WTC11 (cell line): ENCODE results near the gene WWC1. TPM values are rescaled to one million over a fixed set of nuclear protein-coding genes. Genes with fewer than 3 reads are reported as not detected.

ENCODE experiments used
- ATAC-seq: fragments of 200-7000 bp; cut with Tn5 transposase; 2 replicates; pipeline ENCODE4 v1.10.0; 2021; ENCODE audit warnings: mild to moderate bottlenecking, moderate library complexity
- CTCF ChIA-PET: fragments of 300-600 bp; sonication (Branson Sonifier 250); formaldehyde crosslinking; loops from one replicate; lab custom pipeline; 2021; ENCODE audit warnings: antibody characterized with exemption; lab: Charles Lee
- POLR2A ChIA-PET: fragments of 350-600 bp; sonication (Branson Sonifier 250); formaldehyde crosslinking; loops from one replicate; lab custom pipeline; 2021; ENCODE audit warnings: antibody characterized with exemption; lab: Charles Lee
- DNase-seq: peaks from one replicate; pipeline ENCODE4 v3.0.0; 2021; ENCODE audit warnings: low spot score
- H3K27ac Mint-ChIP-seq: 2 replicates; pipeline ENCODE4 v1.8.0; 2021; ENCODE audit warnings: mixed read lengths
- H3K27me3 Mint-ChIP-seq: 2 replicates; pipeline ENCODE4 v1.8.0; 2021; ENCODE audit warnings: low read depth, mild to moderate bottlenecking, moderate library complexity, mixed read lengths
- H3K36me3 Mint-ChIP-seq: 2 replicates; pipeline ENCODE4 v1.8.0; 2021; ENCODE audit warnings: mixed read lengths
- H3K4me1 Mint-ChIP-seq: 2 replicates; pipeline ENCODE4 v1.8.0; 2022; ENCODE audit warnings: mixed read lengths
- H3K4me3 Mint-ChIP-seq: 2 replicates; pipeline ENCODE4 v1.8.0; 2021; ENCODE audit warnings: mild to moderate bottlenecking, moderate library complexity, mixed read lengths
- H3K9me3 Mint-ChIP-seq: 2 replicates; pipeline ENCODE4 v1.8.0; 2021; ENCODE audit warnings: mixed read lengths
- CREM ChIP-seq: sonication (generic); formaldehyde crosslinking; IDR thresholded peaks from 2 replicates; pipeline ENCODE4 v1.8.1; 2022; ENCODE audit warnings: mild to moderate bottlenecking, missing genetic modification reagents, moderate library complexity
- ELF4 ChIP-seq: sonication (generic); formaldehyde crosslinking; IDR thresholded peaks from 2 replicates; pipeline ENCODE4 v1.8.1; 2022; ENCODE audit warnings: low read depth, mild to moderate bottlenecking, moderate library complexity, missing genetic modification reagents
- ETV6 ChIP-seq: sonication (generic); formaldehyde crosslinking; IDR thresholded peaks from 2 replicates; pipeline ENCODE4 v1.8.1; 2022; ENCODE audit warnings: mild to moderate bottlenecking, missing genetic modification reagents
- FOXJ3 ChIP-seq: sonication (generic); formaldehyde crosslinking; IDR thresholded peaks from 2 replicates; pipeline ENCODE4 v1.9.0; 2021; ENCODE audit warnings: missing genetic modification reagents, mild to moderate bottlenecking, borderline replicate concordance
- GRHL2 ChIP-seq: fragments of 250-450 bp; sonication (Bioruptor Pico); IDR thresholded peaks from 2 replicates; pipeline ENCODE4 v1.8.0; 2022; ENCODE audit warnings: mild to moderate bottlenecking, moderate library complexity; ENCODE audit not compliant: insufficient replicate concordance, severe bottlenecking
- JAZF1 ChIP-seq: fragments of 250-450 bp; sonication (Bioruptor Pico); IDR thresholded peaks from 2 replicates; pipeline ENCODE4 v1.9.0; 2021; ENCODE audit warnings: moderate library complexity, mild to moderate bottlenecking, inconsistent platforms
- KAT7 ChIP-seq: sonication (generic); formaldehyde crosslinking; IDR thresholded peaks from 2 replicates; pipeline ENCODE4 v1.8.1; 2023; ENCODE audit warnings: missing genetic modification reagents, mild to moderate bottlenecking, borderline replicate concordance
- MYBL2 ChIP-seq: sonication (generic); formaldehyde crosslinking; IDR thresholded peaks from 2 replicates; pipeline ENCODE4 v1.8.1; 2023; ENCODE audit warnings: mild to moderate bottlenecking, moderate library complexity, missing genetic modification reagents
- NFATC4 ChIP-seq: fragments of 250-450 bp; sonication (Bioruptor Pico); IDR thresholded peaks from 2 replicates; pipeline ENCODE4 v1.9.0; 2021; ENCODE audit warnings: mild to moderate bottlenecking
- NFE2L1 ChIP-seq: sonication (generic); formaldehyde crosslinking; IDR thresholded peaks from 2 replicates; pipeline ENCODE4 v1.8.1; 2023; ENCODE audit warnings: missing genetic modification reagents
- NR1H2 ChIP-seq: sonication (generic); formaldehyde crosslinking; IDR thresholded peaks from 2 replicates; pipeline ENCODE4 v1.9.0; 2021; ENCODE audit warnings: mild to moderate bottlenecking, moderate library complexity, missing genetic modification reagents
- RELA ChIP-seq: sonication (generic); formaldehyde crosslinking; IDR thresholded peaks from 2 replicates; pipeline ENCODE4 v1.8.1; 2022; ENCODE audit warnings: missing genetic modification reagents, mild to moderate bottlenecking, borderline replicate concordance
- RORB ChIP-seq: fragments of 250-450 bp; sonication (Bioruptor Pico); IDR thresholded peaks from 2 replicates; pipeline ENCODE4 v1.9.0; 2021; ENCODE audit warnings: mild to moderate bottlenecking
- SP1 ChIP-seq: sonication (generic); formaldehyde crosslinking; conservative IDR thresholded peaks from 2 replicates; pipeline ENCODE4 v1.8.1; 2022; ENCODE audit warnings: missing genetic modification reagents
- TEAD1 ChIP-seq: sonication (generic); formaldehyde crosslinking; IDR thresholded peaks from 2 replicates; pipeline ENCODE4 v1.8.0; 2022; ENCODE audit warnings: mild to moderate bottlenecking, missing genetic modification reagents
- ZNF396 ChIP-seq: fragments of 250-450 bp; sonication (Bioruptor Pico); IDR thresholded peaks from 2 replicates; pipeline ENCODE4 v1.8.0; 2021; ENCODE audit warnings: mild to moderate bottlenecking, moderate library complexity, borderline replicate concordance
- ZNF423 ChIP-seq: fragments of 250-450 bp; sonication (Bioruptor Pico); IDR thresholded peaks from 2 replicates; pipeline ENCODE4 v2.1.2; 2022; ENCODE audit warnings: mild to moderate bottlenecking, moderate library complexity
- total RNA-seq: library from RNA; stranded (reverse); gene quantifications from 3 replicates; pipeline ENCODE4 v1.2.3, GENCODE V29; 2021
- TF ChIP-seq, protein P1 (sequence below): sonication (generic); formaldehyde crosslinking; IDR thresholded peaks from 2 replicates; pipeline ENCODE4 v1.8.1; 2022; ENCODE audit warnings: low read depth, missing genetic modification reagents, borderline replicate concordance
- TF ChIP-seq, protein P2 (sequence below): sonication (generic); formaldehyde crosslinking; IDR thresholded peaks from 2 replicates; pipeline ENCODE4 v1.8.1; 2023; ENCODE audit warnings: mild to moderate bottlenecking, missing genetic modification reagents
- TF ChIP-seq, protein P3 (sequence below): fragments of 250-450 bp; sonication (Bioruptor Pico); IDR thresholded peaks from 2 replicates; pipeline ENCODE4 v1.9.0; 2021; ENCODE audit warnings: mild to moderate bottlenecking
- TF ChIP-seq, protein P4 (sequence below): sonication (generic); formaldehyde crosslinking; IDR thresholded peaks from 2 replicates; pipeline ENCODE4 v1.8.0; 2022; ENCODE audit warnings: mild to moderate bottlenecking, missing genetic modification reagents
- TF ChIP-seq, protein P5 (sequence below): sonication (generic); formaldehyde crosslinking; IDR thresholded peaks from 2 replicates; pipeline ENCODE4 v1.8.1; 2022; ENCODE audit warnings: mild to moderate bottlenecking, moderate library complexity, missing genetic modification reagents

WWC1 gene
- total RNA-seq, 1 experiment from 2014 or later: 48.4 TPM

DNA sequence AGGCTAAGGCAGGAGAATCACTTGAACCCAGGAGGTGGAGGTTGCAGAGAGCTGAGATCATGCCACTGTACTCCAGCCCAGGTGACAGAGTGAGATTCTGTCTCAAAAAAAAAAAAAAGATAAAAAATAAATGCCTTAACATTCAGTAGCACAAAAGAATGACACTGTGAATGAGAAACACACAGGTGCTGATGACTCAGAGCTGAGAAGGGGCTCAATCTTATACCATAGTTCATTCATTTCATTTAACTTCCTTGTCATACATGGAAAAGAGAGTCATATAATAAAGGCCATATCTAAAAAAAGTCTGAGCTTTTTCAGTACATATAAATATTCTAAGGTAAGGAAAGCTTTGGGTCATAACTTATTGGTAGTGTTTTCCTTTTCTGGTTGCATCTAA lies 40.6 kb downstream of the WWC1 start (continued):
- TF ChIP-seq GRHL2 (CRISPR knock-in tag) (no peak), MYBL2 (CRISPR knock-in tag) (no peak), FOXJ3 (CRISPR knock-in tag) (no peak), SP1 (CRISPR knock-in tag) (no peak), NR1H2 (no peak), RELA (no peak)
- TF ChIP-seq, protein P1, sequence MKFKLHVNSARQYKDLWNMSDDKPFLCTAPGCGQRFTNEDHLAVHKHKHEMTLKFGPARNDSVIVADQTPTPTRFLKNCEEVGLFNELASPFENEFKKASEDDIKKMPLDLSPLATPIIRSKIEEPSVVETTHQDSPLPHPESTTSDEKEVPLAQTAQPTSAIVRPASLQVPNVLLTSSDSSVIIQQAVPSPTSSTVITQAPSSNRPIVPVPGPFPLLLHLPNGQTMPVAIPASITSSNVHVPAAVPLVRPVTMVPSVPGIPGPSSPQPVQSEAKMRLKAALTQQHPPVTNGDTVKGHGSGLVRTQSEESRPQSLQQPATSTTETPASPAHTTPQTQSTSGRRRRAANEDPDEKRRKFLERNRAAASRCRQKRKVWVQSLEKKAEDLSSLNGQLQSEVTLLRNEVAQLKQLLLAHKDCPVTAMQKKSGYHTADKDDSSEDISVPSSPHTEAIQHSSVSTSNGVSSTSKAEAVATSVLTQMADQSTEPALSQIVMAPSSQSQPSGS (CRISPR knock-in tag): no peak
- TF ChIP-seq, protein P2, sequence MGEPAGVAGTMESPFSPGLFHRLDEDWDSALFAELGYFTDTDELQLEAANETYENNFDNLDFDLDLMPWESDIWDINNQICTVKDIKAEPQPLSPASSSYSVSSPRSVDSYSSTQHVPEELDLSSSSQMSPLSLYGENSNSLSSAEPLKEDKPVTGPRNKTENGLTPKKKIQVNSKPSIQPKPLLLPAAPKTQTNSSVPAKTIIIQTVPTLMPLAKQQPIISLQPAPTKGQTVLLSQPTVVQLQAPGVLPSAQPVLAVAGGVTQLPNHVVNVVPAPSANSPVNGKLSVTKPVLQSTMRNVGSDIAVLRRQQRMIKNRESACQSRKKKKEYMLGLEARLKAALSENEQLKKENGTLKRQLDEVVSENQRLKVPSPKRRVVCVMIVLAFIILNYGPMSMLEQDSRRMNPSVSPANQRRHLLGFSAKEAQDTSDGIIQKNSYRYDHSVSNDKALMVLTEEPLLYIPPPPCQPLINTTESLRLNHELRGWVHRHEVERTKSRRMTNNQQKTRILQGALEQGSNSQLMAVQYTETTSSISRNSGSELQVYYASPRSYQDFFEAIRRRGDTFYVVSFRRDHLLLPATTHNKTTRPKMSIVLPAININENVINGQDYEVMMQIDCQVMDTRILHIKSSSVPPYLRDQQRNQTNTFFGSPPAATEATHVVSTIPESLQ (CRISPR knock-in tag): no peak
- TF ChIP-seq, protein P3, sequence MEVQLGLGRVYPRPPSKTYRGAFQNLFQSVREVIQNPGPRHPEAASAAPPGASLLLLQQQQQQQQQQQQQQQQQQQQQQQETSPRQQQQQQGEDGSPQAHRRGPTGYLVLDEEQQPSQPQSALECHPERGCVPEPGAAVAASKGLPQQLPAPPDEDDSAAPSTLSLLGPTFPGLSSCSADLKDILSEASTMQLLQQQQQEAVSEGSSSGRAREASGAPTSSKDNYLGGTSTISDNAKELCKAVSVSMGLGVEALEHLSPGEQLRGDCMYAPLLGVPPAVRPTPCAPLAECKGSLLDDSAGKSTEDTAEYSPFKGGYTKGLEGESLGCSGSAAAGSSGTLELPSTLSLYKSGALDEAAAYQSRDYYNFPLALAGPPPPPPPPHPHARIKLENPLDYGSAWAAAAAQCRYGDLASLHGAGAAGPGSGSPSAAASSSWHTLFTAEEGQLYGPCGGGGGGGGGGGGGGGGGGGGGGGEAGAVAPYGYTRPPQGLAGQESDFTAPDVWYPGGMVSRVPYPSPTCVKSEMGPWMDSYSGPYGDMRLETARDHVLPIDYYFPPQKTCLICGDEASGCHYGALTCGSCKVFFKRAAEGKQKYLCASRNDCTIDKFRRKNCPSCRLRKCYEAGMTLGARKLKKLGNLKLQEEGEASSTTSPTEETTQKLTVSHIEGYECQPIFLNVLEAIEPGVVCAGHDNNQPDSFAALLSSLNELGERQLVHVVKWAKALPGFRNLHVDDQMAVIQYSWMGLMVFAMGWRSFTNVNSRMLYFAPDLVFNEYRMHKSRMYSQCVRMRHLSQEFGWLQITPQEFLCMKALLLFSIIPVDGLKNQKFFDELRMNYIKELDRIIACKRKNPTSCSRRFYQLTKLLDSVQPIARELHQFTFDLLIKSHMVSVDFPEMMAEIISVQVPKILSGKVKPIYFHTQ (CRISPR knock-in tag): no peak
- TF ChIP-seq, protein P4, sequence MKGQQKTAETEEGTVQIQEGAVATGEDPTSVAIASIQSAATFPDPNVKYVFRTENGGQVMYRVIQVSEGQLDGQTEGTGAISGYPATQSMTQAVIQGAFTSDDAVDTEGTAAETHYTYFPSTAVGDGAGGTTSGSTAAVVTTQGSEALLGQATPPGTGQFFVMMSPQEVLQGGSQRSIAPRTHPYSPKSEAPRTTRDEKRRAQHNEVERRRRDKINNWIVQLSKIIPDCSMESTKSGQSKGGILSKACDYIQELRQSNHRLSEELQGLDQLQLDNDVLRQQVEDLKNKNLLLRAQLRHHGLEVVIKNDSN: no peak
- TF ChIP-seq, all 79 proteins: peak for 0

DNA sequence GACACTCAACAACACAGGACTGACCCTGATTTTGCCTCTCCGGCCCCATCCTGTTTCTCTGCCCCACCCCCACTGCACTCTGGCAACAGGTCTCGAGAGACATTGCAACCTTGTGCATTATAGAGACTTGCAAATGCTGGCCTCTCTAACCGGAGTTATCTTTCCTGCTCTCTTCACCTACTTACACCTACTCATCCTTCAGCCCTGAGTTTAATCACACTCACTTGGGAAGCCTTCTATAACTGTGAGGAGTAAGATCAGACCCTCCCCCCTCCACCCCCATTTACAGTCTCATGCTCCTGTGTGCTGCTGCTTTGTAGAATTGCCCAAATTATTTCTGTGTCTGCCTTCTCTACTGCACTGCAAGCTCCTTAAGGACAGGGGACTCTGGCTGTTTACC lies 42.8 kb downstream of the WWC1 start:
- CTCF ChIA-PET: interaction anchor here (0.6 to 1.9 kb wide), 6 partner anchors 14 to 519 kb away, joined by 3 to 7 read pairs (median 4); partner anchors contain the start of gene WWC1
- POLR2A ChIA-PET: interaction anchor here (0.9 to 1.4 kb wide), 3 partner anchors 13 to 42 kb away, joined by 3 to 6 read pairs (median 3); partner anchors contain the start of gene WWC1
- TF ChIP-seq ETV6 (CRISPR knock-in tag) (no peak), RORB (no peak), JAZF1 (CRISPR knock-in tag) (no peak), NFATC4 (CRISPR knock-in tag) (no peak), ZNF423 (CRISPR knock-in tag) (no peak), CREM (CRISPR knock-in tag) (no peak), TEAD1 (CRISPR knock-in tag) (no peak), SP1 (CRISPR knock-in tag) (no peak), KAT7 (CRISPR knock-in tag) (no peak), NFE2L1 (CRISPR knock-in tag) (no peak), ELF4 (no peak), ZNF396 (CRISPR knock-in tag) (no peak)
- TF ChIP-seq, protein P5, sequence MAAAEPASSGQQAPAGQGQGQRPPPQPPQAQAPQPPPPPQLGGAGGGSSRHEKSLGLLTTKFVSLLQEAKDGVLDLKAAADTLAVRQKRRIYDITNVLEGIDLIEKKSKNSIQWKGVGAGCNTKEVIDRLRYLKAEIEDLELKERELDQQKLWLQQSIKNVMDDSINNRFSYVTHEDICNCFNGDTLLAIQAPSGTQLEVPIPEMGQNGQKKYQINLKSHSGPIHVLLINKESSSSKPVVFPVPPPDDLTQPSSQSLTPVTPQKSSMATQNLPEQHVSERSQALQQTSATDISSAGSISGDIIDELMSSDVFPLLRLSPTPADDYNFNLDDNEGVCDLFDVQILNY: no peak
- TF ChIP-seq, all 79 proteins: peak for 0
- no peaks in the 10 kb centered on the region for H3K9me3 Mint-ChIP-seq
- H3K27ac Mint-ChIP-seq: peak overlapping the region; percentile 98
- ATAC-seq (peak; percentile 43), DNase-seq (peak; percentile 59)
- no peaks in the 10 kb centered on the region for H3K36me3 Mint-ChIP-seq
- H3K27me3 Mint-ChIP-seq: no peaks in the 10 kb centered on the region
- H3K4me3 Mint-ChIP-seq: peak overlapping the region; percentile 27
- H3K4me1 Mint-ChIP-seq: peaks cover 85% of the 10 kb centered on the region
